HG03060 (cell line): ENCODE results near the gene RPS3A.
"Not testable (repeated sequence)": the region's sequence is repeated elsewhere in the genome, so short reads cannot be mapped to it uniquely, and the experiment has no call there.

ENCODE experiments used
- ATAC-seq: cut with Tn5 transposase; IDR thresholded peaks from one replicate; pipeline ENCODE4 v1.9.1; 2021; ENCODE audit warnings: low read depth, moderate number of reproducible peaks; ENCODE audit not compliant: unreplicated experiment

The RPS3A gene

GRCh38 chr4:151099229-151099975 is at the start of gene RPS3A:
RPS3A (plus strand) TSS chr4:151099628; CDS start chr4:151099653, 25 bp downstream.
- peak; percentile 87 for ATAC-seq

GRCh38 chr4:151052785-151053184 is 46.6 kb upstream of the RPS3A start:
- no peak for ATAC-seq

GRCh38 chr4:151055539-151055938 is 43.9 kb upstream of the RPS3A start:
- no peak for ATAC-seq

GRCh38 chr4:151063143-151063542 is 36.3 kb upstream of the RPS3A start:
- ATAC-seq: not testable (repeated sequence)

- no peak for ATAC-seq
Measured at GRCh38 chr4:151067316-151067970, 32.0 kb upstream of the RPS3A start.

- ATAC-seq: no peak
Measured at GRCh38 chr4:151074416-151074916, 25.0 kb upstream of the RPS3A start.

GRCh38 chr4:151077978-151078377 is 21.4 kb upstream of the RPS3A start:
- ATAC-seq: not testable (repeated sequence)

GRCh38 chr4:151087467-151087866 is 12.0 kb upstream of the RPS3A start:
- no peak for ATAC-seq

- ATAC-seq: no peak
Measured at GRCh38 chr4:151091047-151091446, 8.4 kb upstream of the RPS3A start.

- no peak for ATAC-seq
Measured at GRCh38 chr4:151092488-151092887, 6.9 kb upstream of the RPS3A start.

GRCh38 chr4:151093203-151093602 is 6.2 kb upstream of the RPS3A start:
- ATAC-seq: no peak

GRCh38 chr4:151094290-151094751 is 5.1 kb upstream of the RPS3A start:
- ATAC-seq: no peak

GRCh38 chr4:151095142-151095541 is 4.3 kb upstream of the RPS3A start:
- no peak for ATAC-seq

- no peak for ATAC-seq
Measured at GRCh38 chr4:151097759-151098158, 1.7 kb upstream of the RPS3A start.

- no peak for ATAC-seq
Measured at GRCh38 chr4:151098979-151099228, 524 bp upstream of the RPS3A start.

- ATAC-seq: no peak
Measured at GRCh38 chr4:151099976-151100417, 569 bp downstream of the RPS3A start.

- no peak for ATAC-seq
Measured at GRCh38 chr4:151100531-151100930, 1.1 kb downstream of the RPS3A start.

GRCh38 chr4:151103758-151104157 is 4.3 kb downstream of the RPS3A start:
- no peak for ATAC-seq

GRCh38 chr4:151104621-151105020 is 5.2 kb downstream of the RPS3A start:
- ATAC-seq: no peak

GRCh38 chr4:151105454-151106032 is 6.1 kb downstream of the RPS3A start:
- ATAC-seq: no peak

- no peak for ATAC-seq
Measured at GRCh38 chr4:151107063-151107462, 7.6 kb downstream of the RPS3A start.

- no peak for ATAC-seq
Measured at GRCh38 chr4:151110236-151110635, 10.8 kb downstream of the RPS3A start.
